GM12878 (cell line): ENCODE data around the gene KCNAB2. TPM values are rescaled to one million over a fixed set of nuclear protein-coding genes. Genes with fewer than 3 reads are reported as not detected.

Experiments used
- ATAC-seq: fragments of 200-7000 bp; cut with Tn5 transposase; 3 replicates; pipeline ENCODE4 v1.9.1; 2020; ENCODE audit warnings: mild to moderate bottlenecking, moderate library complexity
- BruUV-seq: library from RNA; stranded (reverse); fragments of 400-500 nt; replicated peaks from 2 replicates; lab custom pipeline; 2021; lab: Mats Ljungman, UMichigan
- CTCF ChIA-PET: fragments of 300-600 bp; sonication (Branson Sonifier 250); formaldehyde crosslinking; extraction: SDS; loops from one replicate; lab custom pipeline; 2021; ENCODE audit warnings: inconsistent platforms; lab: Yijun Ruan, JAX
- POLR2A ChIA-PET: fragments of 350-600 bp; formaldehyde crosslinking; extraction: SDS; loops from one replicate; lab custom pipeline; 2021; ENCODE audit warnings: inconsistent platforms; lab: Charles Lee
- RAD21 ChIA-PET: fragments of 300-600 bp; sonication (Branson Sonifier 250); formaldehyde crosslinking; loops from one replicate; lab custom pipeline; 2023; ENCODE audit warnings: antibody characterized with exemption; ENCODE audit not compliant: unreplicated experiment; lab: Charles Lee
- SMC1A ChIA-PET: fragments of 300-600 bp; sonication (Branson Sonifier 250); formaldehyde crosslinking; loops from one replicate; lab custom pipeline; 2023; ENCODE audit not compliant: unreplicated experiment, uncharacterized antibody; lab: Charles Lee
- DNase-seq: peaks from one replicate; pipeline ENCODE4 v3.0.0-alpha.2; 2011; ENCODE audit warnings: low read depth, low spot score
- FAIRE-seq: peaks from 3 replicates; lab custom pipeline; 2011; peaks lifted over from hg19 to GRCh38; lab: Jason Lieb, UNC
- H2AFZ ChIP-seq: 2 replicates; pipeline ENCODE4 v1.6.0; 2011; ENCODE audit warnings: low read depth, low read length, control low read depth; ENCODE audit not compliant: control insufficient read depth
- H3K27ac ChIP-seq: 2 replicates; pipeline ENCODE4 v1.5.1; 2011; ENCODE audit warnings: control low read depth; ENCODE audit not compliant: control insufficient read depth, insufficient read depth
- H3K27me3 ChIP-seq, 2 experiments: replicated peaks in 1 of 2; 2 replicates each; pipeline versions ENCODE4 v1.6.0 to v1.6.1; 2011; ENCODE audit warnings: low read length in 1 of 2; ENCODE audit not compliant: control insufficient read depth in 2 of 2, insufficient read depth in 2 of 2
- H3K36me3 ChIP-seq, 2 experiments: 2 replicates each; pipeline ENCODE4 v1.5.1; 2011; ENCODE audit warnings: low read length in 1 of 2; ENCODE audit not compliant: control insufficient read depth in 2 of 2, insufficient read depth in 2 of 2
- H3K4me1 ChIP-seq: 2 replicates; pipeline ENCODE4 v1.6.1; 2011; ENCODE audit warnings: mild to moderate bottlenecking, low read length, moderate library complexity, mixed read lengths; ENCODE audit not compliant: control insufficient read depth, insufficient read depth
- H3K4me2 ChIP-seq: 2 replicates; pipeline ENCODE4 v1.6.0; 2011; ENCODE audit warnings: control low read depth; ENCODE audit not compliant: control insufficient read depth, insufficient read depth
- H3K4me3 ChIP-seq: fragments of 200-600 bp; sonication (generic); 2 replicates; pipeline ENCODE4 v1.5.1; 2016
- H3K79me2 ChIP-seq: 2 replicates; pipeline ENCODE4 v1.6.0; 2011; ENCODE audit warnings: low read length; ENCODE audit not compliant: control insufficient read depth, insufficient read depth
- H3K9ac ChIP-seq: 2 replicates; pipeline ENCODE4 v1.8.0; 2011; ENCODE audit warnings: low read length, control low read depth, mixed read lengths; ENCODE audit not compliant: control insufficient read depth, insufficient read depth
- H3K9me3 ChIP-seq: replicated peaks from 3 replicates; pipeline ENCODE4 v1.5.1; 2011; ENCODE audit warnings: mild to moderate bottlenecking, low read length; ENCODE audit not compliant: control insufficient read depth, insufficient read depth
- H4K20me1 ChIP-seq: 2 replicates; pipeline ENCODE4 v1.6.0; 2011; ENCODE audit not compliant: control insufficient read depth, insufficient read depth
- IKZF2 ChIP-seq, 2 experiments: fragments of 450-650 bp; IDR thresholded peaks; 2 replicates each; pipeline ENCODE4 v1.6.1; 2017; ENCODE audit warnings: mild to moderate bottlenecking in 2 of 2, moderate library complexity in 2 of 2
- NBN ChIP-seq: fragments of 450-650 bp; IDR thresholded peaks from 2 replicates; pipeline ENCODE4 v1.6.1; 2016
- WGBS: methylation state at CpG from one replicate; pipeline ENCODE4 v1.1.6; 2016; ENCODE audit warnings: low lambda C conversion rate; ENCODE audit not compliant: insufficient replicate concordance, insufficient coverage; ENCODE audit errors: missing lambda C conversion rate; 5-methylcytosine and 5-hydroxymethylcytosine counted together
- in situ Hi-C: fragments of 300-500 bp; cut with MboI; formaldehyde crosslinking; loops from 9 replicates; pipeline ENCODE4 v1.14.3; 2018; ENCODE audit warnings: mixed read lengths
- intact Hi-C: fragments of 100-400 bp; cut with micrococcal nuclease; formaldehyde crosslinking; loops from one replicate; pipeline ENCODE4 v1.14.2; 2022; ENCODE audit not compliant: unreplicated experiment
- polyA plus RNA-seq, 11 experiments: library from polyadenylated mRNA; depleted of rRNA in 4 of 11; unstranded in 6 of 11; stranded (reverse) in 5 of 11; fragments of >200 nt; fragmentation: Nextera tagmentation in 4 of 11; fragmentation: Illumina TruSeq in 1 of 11; extraction: Ambion mirVana in 4 of 11; extraction: Trizol in 1 of 11; gene quantifications; 1 replicate in 1 of 11; 2 replicates in 10 of 11; pipeline versions ENCODE4 v1.2.1 to v1.2.3, GENCODE V29; 2011 to 2016; ENCODE audit warnings: inconsistent platforms in 2 of 11, missing spikeins in 2 of 11, low read depth in 1 of 11
- total RNA-seq, 4 experiments: library from RNA; depleted of rRNA in 3 of 4; stranded (reverse); fragments of >200 nt in 3 of 4; fragmentation: Illumina TruSeq in 1 of 4; extraction: Trizol in 1 of 4; gene quantifications; 2 replicates each; pipeline versions ENCODE4 v1.2.1 to v1.2.3, GENCODE V29; 2013 to 2021
- TF ChIP-seq, protein P1 (sequence below), 3 experiments: IDR thresholded peaks in 2 of 3; conservative IDR thresholded peaks in 1 of 3; 2 replicates each; pipeline ENCODE4 v1.5.1; 2011; ENCODE audit warnings: low read depth in 3 of 3, low read length in 3 of 3, mild to moderate bottlenecking in 3 of 3, control low read depth in 2 of 3, moderate library complexity in 2 of 3, inconsistent platforms in 1 of 3, mixed read lengths in 1 of 3; ENCODE audit not compliant: control insufficient read depth in 2 of 3, insufficient read depth in 1 of 3; ENCODE audit errors: extremely low read depth in 1 of 3

The KCNAB2 gene
- total and polyA plus RNA-seq, 10 of the 15 experiments (the other 5 are each of a cell fraction or from before 2014, with no cell fraction given) = 2.9 to 123 (median 62.4) TPM

DNA sequence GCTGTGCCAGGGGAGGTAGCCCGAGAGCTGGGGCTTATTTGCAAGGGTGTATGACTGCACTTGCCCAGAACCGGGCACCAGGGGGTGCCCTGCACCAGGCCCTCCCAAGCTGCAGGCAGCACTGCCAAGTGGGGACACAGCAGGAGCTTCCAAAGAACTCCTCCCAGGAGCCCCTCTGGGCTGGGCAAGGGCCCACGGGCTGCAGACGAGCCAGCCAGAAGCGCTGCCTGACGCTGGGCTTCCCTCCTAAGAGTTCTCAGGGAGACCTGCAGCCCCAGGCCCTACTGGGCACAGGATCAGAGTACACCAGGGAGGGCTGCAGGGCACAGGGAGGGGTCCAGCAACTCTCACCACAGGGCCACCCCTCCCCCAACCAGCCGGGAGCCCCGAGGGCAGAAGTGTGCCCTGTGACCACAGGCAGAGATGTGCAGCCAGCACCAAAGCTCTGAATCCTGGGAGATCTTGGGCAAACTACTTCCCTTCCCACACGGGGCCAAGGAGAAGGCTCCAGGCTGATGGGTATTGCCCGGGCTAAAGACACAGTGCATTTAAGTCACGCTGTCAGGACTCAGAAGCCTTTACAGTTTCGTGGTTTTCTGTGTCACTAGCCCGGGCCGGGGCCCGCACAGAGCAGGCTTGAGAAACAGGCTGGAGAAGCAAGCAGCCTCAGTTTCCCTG is 63.4 kb downstream of the KCNAB2 start (continued):
- TF ChIP-seq, protein P1, sequence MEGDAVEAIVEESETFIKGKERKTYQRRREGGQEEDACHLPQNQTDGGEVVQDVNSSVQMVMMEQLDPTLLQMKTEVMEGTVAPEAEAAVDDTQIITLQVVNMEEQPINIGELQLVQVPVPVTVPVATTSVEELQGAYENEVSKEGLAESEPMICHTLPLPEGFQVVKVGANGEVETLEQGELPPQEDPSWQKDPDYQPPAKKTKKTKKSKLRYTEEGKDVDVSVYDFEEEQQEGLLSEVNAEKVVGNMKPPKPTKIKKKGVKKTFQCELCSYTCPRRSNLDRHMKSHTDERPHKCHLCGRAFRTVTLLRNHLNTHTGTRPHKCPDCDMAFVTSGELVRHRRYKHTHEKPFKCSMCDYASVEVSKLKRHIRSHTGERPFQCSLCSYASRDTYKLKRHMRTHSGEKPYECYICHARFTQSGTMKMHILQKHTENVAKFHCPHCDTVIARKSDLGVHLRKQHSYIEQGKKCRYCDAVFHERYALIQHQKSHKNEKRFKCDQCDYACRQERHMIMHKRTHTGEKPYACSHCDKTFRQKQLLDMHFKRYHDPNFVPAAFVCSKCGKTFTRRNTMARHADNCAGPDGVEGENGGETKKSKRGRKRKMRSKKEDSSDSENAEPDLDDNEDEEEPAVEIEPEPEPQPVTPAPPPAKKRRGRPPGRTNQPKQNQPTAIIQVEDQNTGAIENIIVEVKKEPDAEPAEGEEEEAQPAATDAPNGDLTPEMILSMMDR (IDR thresholded peaks at IDR 0.05 in 2 of 3, conservative IDR thresholded peaks at IDR 0.05 in 1 of 3; ENCODE audit: control insufficient read depth in 2 of 3, extremely low read depth in 1 of 3, insufficient read depth in 1 of 3, low read depth in 3 of 3, low read length in 3 of 3) = peak; percentile 52 to 77 (median 76)
- no peak for TF ChIP-seq IKZF2 (IDR thresholded peaks at IDR 0.05)

DNA sequence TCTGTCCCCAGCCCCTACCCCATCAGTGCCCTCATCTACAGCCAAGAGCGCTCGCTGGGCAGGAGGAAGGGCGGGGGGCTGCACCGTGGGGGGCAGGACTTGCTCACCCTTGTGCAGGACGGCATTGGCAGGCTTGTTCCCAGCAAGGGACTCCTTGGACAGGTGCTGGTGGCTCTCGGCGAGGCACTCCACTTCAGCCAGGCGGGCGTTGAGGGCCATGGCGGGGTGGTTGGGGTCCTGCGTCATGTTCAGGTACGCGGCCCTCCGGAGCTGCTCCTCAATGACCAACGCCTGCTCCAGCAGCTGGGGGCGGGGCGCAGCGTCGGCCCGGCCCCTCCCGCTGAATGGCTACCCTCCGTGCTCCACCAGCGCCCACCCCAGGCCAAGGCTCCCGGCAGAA is 64.0 kb downstream of the KCNAB2 start:
- Histone ChIP-seq H3K4me3 (no peak overlapping the region), H4K20me1 (no peaks in the 10 kb centered on the region), H3K27ac (no peak overlapping the region), H3K9me3 (no peaks in the 10 kb centered on the region), H3K4me2 (no peak overlapping the region), H3K79me2 (no peaks in the 10 kb centered on the region), H3K9ac (no peak overlapping the region), H2AFZ (no peak overlapping the region), H3K27me3 (no peaks in the 10 kb centered on the region), H3K4me1 (no peaks in the 10 kb centered on the region), H3K36me3 (no peaks in the 10 kb centered on the region)
- ChIA-PET SMC1A (no interaction called here), POLR2A (no interaction called here), CTCF (interaction anchor here (0.5 kb wide), 1 partner anchor 314 kb away, joined by 3 read pairs; no protein-coding TSS in a partner anchor), RAD21 (no interaction called here)
- no peak for TF ChIP-seq NBN
- ATAC-seq (no peak), DNase-seq (no peak), FAIRE-seq (no peak)
- intact Hi-C loops (loop anchor here (2.0 kb wide), 1 partner anchor 137 kb away; no protein-coding TSS in a partner anchor), in situ Hi-C loops (no loop called here)
- WGBS = 67% methylated on average over 21 of the region's 24 CpGs
- no TSS peak for BruUV-seq
